AG04449 (cell line): ENCODE measurements around the gene PON1.
A peak's percentile ranks its signal among the peaks of the same experiment; 100 is the strongest.

Experiments used
- CTCF ChIA-PET: fragments of 350-600 bp; formaldehyde crosslinking; extraction: SDS; loops from one replicate; lab custom pipeline; 2021; ENCODE audit warnings: antibody characterized with exemption; lab: Yijun Ruan, JAX
- POLR2A ChIA-PET: fragments of 400-600, 350-600 bp; formaldehyde crosslinking; extraction: SDS; loops from one replicate; lab custom pipeline; 2020; ENCODE audit warnings: antibody characterized with exemption, inconsistent platforms; lab: Yijun Ruan, JAX
- DNase-seq: peaks from one replicate; pipeline ENCODE4 v3.0.0-alpha.2; 2010; ENCODE audit warnings: low read depth, low spot score
- H3K4me3 ChIP-seq: 2 replicates; pipeline ENCODE4 v1.5.1; 2011; ENCODE audit warnings: low read depth, mild to moderate bottlenecking, control low read depth, low read length
- TF ChIP-seq, protein P1 (sequence below): IDR thresholded peaks from one replicate; pipeline ENCODE4 v1.5.1; 2011; ENCODE audit warnings: mild to moderate bottlenecking, moderate library complexity, low read length, control low read depth, inconsistent platforms; ENCODE audit not compliant: insufficient read depth; ENCODE audit errors: missing control alignments

The PON1 gene

DNA sequence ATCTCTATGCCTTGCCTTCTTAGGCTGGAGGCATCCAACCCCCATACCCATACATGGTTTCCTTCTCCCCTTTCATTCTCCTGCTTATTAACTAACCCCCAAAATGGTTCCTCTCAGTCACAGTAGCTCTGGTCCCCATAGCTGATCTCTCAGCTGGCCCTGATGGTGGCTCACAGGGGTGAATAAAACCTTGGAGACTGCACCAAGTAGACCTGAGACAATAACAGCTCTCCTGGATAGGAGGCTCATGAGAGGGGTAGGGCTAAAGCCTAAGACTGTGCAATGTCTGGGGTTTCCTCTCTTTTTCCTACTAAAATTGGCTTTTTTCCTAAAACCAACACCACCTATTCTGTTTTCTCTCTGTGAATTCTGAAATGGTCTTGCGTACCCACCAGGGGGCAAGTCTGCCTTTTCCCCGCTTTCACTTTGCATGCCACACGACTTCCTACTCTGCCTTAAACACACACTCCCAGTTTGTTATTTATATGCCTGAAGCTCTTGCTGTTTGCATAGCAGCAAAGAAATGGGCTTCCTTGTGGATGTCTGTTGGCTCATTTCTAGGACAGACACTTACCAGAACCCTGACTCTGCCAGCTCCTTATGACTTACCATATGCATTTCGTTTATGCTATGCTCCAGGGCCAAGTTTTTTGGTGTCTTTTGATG is 18.4 kb upstream of the PON1 start:
- ChIA-PET CTCF (no interaction called here), POLR2A (no interaction called here)
- no peak for DNase-seq
- TF ChIP-seq, protein P1, sequence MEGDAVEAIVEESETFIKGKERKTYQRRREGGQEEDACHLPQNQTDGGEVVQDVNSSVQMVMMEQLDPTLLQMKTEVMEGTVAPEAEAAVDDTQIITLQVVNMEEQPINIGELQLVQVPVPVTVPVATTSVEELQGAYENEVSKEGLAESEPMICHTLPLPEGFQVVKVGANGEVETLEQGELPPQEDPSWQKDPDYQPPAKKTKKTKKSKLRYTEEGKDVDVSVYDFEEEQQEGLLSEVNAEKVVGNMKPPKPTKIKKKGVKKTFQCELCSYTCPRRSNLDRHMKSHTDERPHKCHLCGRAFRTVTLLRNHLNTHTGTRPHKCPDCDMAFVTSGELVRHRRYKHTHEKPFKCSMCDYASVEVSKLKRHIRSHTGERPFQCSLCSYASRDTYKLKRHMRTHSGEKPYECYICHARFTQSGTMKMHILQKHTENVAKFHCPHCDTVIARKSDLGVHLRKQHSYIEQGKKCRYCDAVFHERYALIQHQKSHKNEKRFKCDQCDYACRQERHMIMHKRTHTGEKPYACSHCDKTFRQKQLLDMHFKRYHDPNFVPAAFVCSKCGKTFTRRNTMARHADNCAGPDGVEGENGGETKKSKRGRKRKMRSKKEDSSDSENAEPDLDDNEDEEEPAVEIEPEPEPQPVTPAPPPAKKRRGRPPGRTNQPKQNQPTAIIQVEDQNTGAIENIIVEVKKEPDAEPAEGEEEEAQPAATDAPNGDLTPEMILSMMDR, result no peak
- no peak overlapping the region for H3K4me3 ChIP-seq

DNA sequence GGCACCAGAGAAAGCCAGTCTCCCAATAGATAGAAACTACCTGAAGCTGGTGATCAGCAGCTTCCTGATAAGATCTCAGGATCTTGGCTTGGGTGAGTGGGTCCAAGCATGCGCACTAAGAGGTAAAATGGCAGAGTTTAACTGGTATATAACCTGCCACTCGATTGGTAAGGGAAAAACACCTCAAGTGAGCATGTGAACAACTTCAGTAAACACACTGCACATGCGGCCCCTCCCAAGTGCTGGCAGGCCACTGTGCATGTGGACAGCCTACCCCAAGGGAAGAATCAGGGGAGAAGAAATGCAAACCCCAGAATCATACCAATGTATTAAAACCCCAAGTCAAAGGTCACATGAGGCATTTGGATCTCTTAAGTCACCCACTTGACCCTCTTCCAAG is 17.7 kb upstream of the PON1 start:
- DNase-seq, result no peak
- ChIA-PET POLR2A (no interaction called here), CTCF (no interaction called here)
- TF ChIP-seq, protein P1, result no peak
- H3K4me3 ChIP-seq, result no peak overlapping the region

DNA sequence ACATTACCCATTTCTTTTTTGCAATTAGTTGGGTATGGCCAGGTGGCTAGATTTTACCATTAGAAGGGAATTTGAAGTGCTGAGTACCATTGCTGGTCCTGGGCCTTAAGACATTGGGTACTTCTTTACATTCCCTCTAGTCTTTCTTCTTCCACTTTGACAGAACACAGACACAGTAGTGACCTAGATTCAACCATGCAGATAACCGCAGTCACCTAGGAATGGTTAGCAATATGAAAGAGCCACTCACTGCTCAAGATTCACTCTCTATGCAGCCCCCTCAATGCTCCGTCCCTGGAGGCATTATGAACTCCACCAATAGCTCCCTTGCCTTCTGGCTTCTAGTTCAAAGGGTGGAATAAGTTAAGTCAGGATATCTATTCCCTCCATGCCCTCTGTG is 16.2 kb upstream of the PON1 start:
- no peak for DNase-seq
- CTCF ChIA-PET, result no interaction called here
- POLR2A ChIA-PET, result no interaction called here
- TF ChIP-seq, protein P1, result no peak
- no peak overlapping the region for H3K4me3 ChIP-seq

DNA sequence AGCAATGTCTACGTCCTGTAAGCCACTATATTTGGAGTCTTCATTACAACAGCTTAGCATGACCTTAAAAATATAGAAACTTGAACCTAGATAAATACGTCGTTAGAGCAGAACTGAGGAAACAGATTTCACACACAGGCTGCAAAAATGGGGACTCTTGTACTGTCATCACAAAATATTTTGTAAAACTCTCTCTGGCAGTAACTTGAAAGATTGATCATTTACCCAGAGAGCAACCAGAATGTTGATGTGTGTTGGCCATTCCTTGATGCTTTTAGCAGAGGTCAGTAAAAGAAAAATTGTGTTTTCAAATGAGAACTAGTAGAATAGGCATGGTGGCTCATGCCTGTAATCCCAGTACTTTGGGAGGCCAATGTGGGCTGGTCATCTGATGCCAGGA is 14.5 kb upstream of the PON1 start:
- CTCF ChIA-PET, result no interaction called here
- DNase-seq, result no peak
- TF ChIP-seq, protein P1, result no peak
- no peak overlapping the region for H3K4me3 ChIP-seq
- POLR2A ChIA-PET, result no interaction called here

DNA sequence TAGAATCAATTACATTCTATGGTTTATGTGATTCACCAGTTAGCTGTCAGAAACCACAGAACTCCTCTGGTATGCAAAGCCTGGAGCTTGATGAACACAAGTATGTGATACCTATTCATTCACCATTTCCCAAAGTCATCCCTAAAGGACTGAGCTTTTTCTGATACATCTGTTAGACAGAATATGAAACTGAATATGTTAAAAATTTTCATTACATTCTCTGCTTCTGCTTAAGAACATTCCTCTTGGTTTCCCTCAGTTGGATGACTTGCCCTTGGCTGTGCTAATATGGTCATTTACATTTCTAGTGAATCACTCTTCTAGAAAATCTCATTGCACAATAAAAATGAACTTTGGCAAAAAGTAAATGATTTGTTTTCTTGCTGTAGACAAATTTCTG is 10.8 kb upstream of the PON1 start:
- DNase-seq, result peak; percentile 37
- TF ChIP-seq, protein P1, result no peak
- H3K4me3 ChIP-seq, result no peak overlapping the region
- POLR2A ChIA-PET, result no interaction called here
- CTCF ChIA-PET, result interaction anchor here (1.0 kb wide), 1 partner anchor 142 kb away, joined by 4 read pairs; no protein-coding TSS in a partner anchor

DNA sequence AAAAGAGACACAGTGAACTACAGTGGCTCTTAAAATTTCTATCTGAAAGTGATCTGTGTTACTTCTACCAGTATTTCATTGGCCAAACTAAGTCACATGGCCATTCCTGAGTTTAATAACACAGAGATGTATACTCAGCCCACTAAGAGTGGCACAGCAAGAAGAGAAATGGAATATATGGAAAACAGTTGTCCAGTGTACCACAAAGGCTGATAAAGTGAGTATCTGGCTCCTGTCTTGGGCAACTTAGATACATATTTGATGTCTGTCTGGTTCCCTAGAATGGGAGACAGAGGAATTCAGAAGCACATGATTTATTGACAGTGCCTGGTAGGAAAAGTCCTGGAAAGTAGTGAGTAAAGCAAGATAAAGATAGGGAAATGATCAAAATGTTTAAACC is 10.1 kb upstream of the PON1 start:
- DNase-seq, result no peak
- TF ChIP-seq, protein P1, result no peak
- POLR2A ChIA-PET, result no interaction called here
- CTCF ChIA-PET, result interaction anchor here (1.0 kb wide), 1 partner anchor 143 kb away, joined by 4 read pairs; no protein-coding TSS in a partner anchor
- no peak overlapping the region for H3K4me3 ChIP-seq
